ENCODE data around the gene GUK1.

Gene GUK1

DNA sequence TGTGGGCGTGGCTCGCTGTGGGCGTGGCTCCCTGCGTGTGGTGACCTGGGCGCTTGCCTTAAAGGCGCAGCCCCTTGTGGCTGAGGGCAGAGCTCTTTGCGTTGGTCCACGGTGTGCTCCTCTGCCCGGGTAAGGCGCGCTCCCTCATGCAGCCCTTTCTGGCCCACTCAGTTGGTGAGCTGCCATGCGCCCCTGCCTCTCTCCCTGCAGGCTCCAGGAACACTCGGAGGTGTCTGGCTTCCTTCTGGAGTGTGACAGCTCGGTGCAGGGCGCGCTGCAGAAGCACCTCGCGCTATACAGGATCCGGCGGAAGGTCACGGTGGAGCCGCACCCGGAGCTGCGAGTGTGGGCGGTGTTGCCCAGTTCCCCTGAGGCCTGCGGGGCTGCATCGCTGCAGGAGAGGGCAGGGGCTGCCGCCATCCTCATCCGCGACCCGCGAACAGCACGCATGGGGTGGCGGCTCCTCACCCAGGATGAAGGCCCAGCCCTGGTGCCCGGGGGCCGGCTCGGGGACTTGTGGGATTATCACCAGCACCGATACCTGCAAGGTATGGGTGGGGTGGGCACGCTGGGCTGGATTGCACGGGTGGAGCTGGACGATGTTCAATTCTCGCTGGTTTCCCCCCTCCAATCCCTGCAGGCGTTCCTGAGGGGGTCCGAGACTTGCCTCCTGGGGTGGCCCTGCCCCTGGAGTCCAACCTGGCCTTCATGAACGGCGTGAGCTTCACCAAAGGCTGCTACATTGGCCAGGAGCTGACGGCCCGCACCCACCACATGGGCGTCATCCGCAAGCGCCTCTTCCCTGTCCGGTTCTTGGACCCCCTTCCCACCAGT, 34.6 kb downstream of the GUK1 start:
- ATAC-seq (ENCODE audit: insufficient read depth, low read depth) (no peak), DNase-seq (no peak)
- no peak overlapping the region for H3K4me2 ChIP-seq (ENCODE audit: insufficient read depth, low read length)
- TF ChIP-seq, protein P1, sequence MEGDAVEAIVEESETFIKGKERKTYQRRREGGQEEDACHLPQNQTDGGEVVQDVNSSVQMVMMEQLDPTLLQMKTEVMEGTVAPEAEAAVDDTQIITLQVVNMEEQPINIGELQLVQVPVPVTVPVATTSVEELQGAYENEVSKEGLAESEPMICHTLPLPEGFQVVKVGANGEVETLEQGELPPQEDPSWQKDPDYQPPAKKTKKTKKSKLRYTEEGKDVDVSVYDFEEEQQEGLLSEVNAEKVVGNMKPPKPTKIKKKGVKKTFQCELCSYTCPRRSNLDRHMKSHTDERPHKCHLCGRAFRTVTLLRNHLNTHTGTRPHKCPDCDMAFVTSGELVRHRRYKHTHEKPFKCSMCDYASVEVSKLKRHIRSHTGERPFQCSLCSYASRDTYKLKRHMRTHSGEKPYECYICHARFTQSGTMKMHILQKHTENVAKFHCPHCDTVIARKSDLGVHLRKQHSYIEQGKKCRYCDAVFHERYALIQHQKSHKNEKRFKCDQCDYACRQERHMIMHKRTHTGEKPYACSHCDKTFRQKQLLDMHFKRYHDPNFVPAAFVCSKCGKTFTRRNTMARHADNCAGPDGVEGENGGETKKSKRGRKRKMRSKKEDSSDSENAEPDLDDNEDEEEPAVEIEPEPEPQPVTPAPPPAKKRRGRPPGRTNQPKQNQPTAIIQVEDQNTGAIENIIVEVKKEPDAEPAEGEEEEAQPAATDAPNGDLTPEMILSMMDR (IDR thresholded peaks at IDR 0.05; ENCODE audit: borderline replicate concordance, extremely low read depth, low read length, poor library complexity, severe bottlenecking): no peak
- no peak for TF ChIP-seq EZH2 (IDR thresholded peaks at IDR 0.05; ENCODE audit: borderline replicate concordance, low read depth, low read length, severe bottlenecking)
- H3K36me3 ChIP-seq (ENCODE audit: insufficient read depth, low read length): peaks cover 21% of the 10 kb centered on the region
- H3K4me1 ChIP-seq (ENCODE audit: insufficient read depth, low read length): no peaks in the 10 kb centered on the region
- no peak overlapping the region for H2AFZ ChIP-seq (ENCODE audit: low read depth, low read length)
- no peak overlapping the region for H3K27ac ChIP-seq (ENCODE audit: low read length)
- peaks cover 40% of the 10 kb centered on the region for H4K20me1 ChIP-seq (ENCODE audit: insufficient read depth, low read length)
- H3K27me3 ChIP-seq (ENCODE audit: insufficient read depth, low read length, poor library complexity): no peaks in the 10 kb centered on the region
- peaks cover 22% of the 10 kb centered on the region for H3K79me2 ChIP-seq (ENCODE audit: insufficient read depth, low read length)
- no peak overlapping the region for H3K4me3 ChIP-seq (ENCODE audit: low read depth in 1 of 2, low read length in 2 of 2)
- H3K9me3 ChIP-seq (ENCODE audit: insufficient read depth, low read length, severe bottlenecking): no peaks in the 10 kb centered on the region
- H3K9ac ChIP-seq (ENCODE audit: low read depth, low read length): no peak overlapping the region

DNA sequence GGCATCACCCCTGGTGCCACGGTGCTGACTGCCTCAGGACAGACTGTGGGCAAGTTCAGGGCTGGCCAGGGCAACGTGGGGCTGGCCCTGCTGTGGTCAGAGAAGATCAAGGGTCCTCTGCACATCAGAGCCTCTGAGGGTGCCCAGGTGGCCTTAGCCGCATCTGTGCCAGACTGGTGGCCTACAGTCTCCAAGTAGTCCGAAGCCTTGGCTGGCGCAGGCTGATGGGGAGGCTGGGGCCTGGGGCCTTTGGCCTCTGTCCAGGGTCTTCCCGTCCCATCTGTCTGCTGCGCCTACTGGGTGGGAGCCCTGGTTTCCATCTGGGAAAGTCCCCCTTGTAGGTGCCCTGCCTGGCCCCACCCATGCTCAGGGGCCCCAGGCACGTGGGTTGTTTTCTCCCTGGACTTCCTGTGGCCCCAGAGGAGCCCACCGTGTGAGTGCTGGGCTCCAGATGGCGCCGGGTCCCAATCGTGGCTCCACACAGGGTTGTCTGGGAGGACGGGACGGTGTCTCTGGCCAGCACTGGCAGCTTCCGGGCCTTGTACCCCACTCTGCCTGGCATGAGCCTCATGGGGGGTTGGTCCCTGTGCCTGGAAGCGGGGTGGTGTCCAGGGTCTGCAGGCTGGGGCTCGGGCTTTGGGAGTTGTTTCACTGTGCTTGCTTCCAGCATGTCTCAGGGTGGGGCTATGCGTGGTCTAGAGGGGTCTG, 35.4 kb downstream of the GUK1 start:
- Histone ChIP-seq H3K9me3 (ENCODE audit: insufficient read depth, low read length, severe bottlenecking) (no peaks in the 10 kb centered on the region), H3K9ac (ENCODE audit: low read depth, low read length) (no peak overlapping the region), H3K27me3 (ENCODE audit: insufficient read depth, low read length, poor library complexity) (no peaks in the 10 kb centered on the region), H3K79me2 (ENCODE audit: insufficient read depth, low read length) (peaks cover 22% of the 10 kb centered on the region), H3K4me2 (ENCODE audit: insufficient read depth, low read length) (no peak overlapping the region), H3K4me3 (ENCODE audit: low read depth in 1 of 2, low read length in 2 of 2) (no peak overlapping the region), H3K27ac (ENCODE audit: low read length) (no peak overlapping the region), H4K20me1 (ENCODE audit: insufficient read depth, low read length) (peaks cover 38% of the 10 kb centered on the region), H3K36me3 (ENCODE audit: insufficient read depth, low read length) (peaks cover 21% of the 10 kb centered on the region), H2AFZ (ENCODE audit: low read depth, low read length) (no peak overlapping the region), H3K4me1 (ENCODE audit: insufficient read depth, low read length) (no peaks in the 10 kb centered on the region)
- TF ChIP-seq, protein P1 (IDR thresholded peaks at IDR 0.05; ENCODE audit: borderline replicate concordance, extremely low read depth, low read length, poor library complexity, severe bottlenecking): no peak
- TF ChIP-seq EZH2 (IDR thresholded peaks at IDR 0.05; ENCODE audit: borderline replicate concordance, low read depth, low read length, severe bottlenecking): no peak
- ATAC-seq (ENCODE audit: insufficient read depth, low read depth) (no peak), DNase-seq (no peak)

DNA sequence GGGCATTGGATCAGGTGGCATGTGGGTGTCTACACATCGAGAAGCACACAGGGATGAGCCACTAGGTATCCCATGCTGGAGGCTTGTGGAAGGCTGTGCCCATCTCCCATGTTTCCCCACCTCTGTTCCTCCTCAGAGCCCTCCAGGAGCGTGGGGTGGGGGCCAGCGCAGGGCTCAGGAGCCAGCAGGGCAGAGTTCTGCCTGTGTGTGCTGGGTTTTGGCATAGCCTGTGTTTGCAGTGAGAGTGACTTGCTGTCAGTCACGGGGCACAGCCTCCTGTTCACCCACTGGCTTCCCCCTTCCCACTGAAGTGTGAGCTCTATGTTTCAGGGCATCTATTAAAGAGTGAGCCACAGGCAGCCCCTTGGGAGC, 35.9 kb downstream of the GUK1 start:
- Histone ChIP-seq H3K27me3 (ENCODE audit: insufficient read depth, low read length, poor library complexity) (no peaks in the 10 kb centered on the region), H3K9me3 (ENCODE audit: insufficient read depth, low read length, severe bottlenecking) (no peaks in the 10 kb centered on the region), H3K4me1 (ENCODE audit: insufficient read depth, low read length) (no peaks in the 10 kb centered on the region), H4K20me1 (ENCODE audit: insufficient read depth, low read length) (peaks cover 34% of the 10 kb centered on the region), H3K4me2 (ENCODE audit: insufficient read depth, low read length) (no peak overlapping the region), H2AFZ (ENCODE audit: low read depth, low read length) (no peak overlapping the region), H3K79me2 (ENCODE audit: insufficient read depth, low read length) (peaks cover 22% of the 10 kb centered on the region), H3K36me3 (ENCODE audit: insufficient read depth, low read length) (peaks cover 21% of the 10 kb centered on the region), H3K27ac (ENCODE audit: low read length) (no peak overlapping the region), H3K9ac (ENCODE audit: low read depth, low read length) (no peak overlapping the region), H3K4me3 (ENCODE audit: low read depth in 1 of 2, low read length in 2 of 2) (no peak overlapping the region)
- no peak for TF ChIP-seq EZH2 (IDR thresholded peaks at IDR 0.05; ENCODE audit: borderline replicate concordance, low read depth, low read length, severe bottlenecking)
- TF ChIP-seq, protein P1 (IDR thresholded peaks at IDR 0.05; ENCODE audit: borderline replicate concordance, extremely low read depth, low read length, poor library complexity, severe bottlenecking): no peak
- ATAC-seq (ENCODE audit: insufficient read depth, low read depth) (no peak), DNase-seq (no peak)
